ENCODE results near the gene MXD4.

The MXD4 gene

DNA sequence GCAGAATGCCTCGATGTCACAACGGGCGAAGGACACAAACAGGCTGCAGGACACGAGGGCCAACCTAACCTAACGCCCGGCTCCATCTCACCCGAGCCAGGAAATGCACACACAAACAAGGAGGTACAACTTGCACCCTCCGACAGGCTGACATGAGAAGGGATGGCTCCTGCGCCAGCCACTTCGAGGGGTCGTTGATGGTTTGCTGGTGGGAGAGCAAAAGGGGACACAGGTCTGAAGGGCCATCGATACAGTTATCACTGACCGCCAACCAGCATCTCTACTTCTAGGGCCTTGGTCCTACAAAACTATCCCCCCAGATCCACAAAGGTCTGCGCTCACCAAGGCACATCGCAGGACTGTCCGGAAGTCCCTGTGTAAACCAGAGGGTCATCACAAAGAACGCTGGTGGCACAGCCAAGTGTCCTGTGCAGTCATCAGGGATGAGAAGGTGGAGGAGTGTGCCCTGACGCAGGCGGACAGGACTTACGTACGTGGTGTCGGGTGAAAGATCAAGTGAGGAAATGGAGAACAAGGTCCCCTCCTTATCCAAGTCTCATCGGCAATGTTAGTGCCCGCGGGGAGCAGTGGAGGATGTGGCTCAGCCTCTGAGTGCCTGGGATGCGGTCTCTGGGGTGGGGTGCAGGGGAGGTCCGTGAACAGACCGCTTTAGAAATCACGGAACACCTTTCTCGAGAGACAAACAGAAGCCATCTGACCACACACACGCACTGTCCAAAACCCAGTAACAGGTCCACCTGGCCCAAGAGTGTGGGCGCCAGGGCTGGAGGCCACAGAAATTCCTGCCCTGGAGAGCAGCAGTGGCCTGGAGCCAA lies 7.0 kb downstream of the MXD4 start:
- H3K9ac ChIP-seq (ENCODE audit: low read length) = no peak overlapping the region
- no peak overlapping the region for H3K4me3 ChIP-seq (ENCODE audit: low read length)
- H3K36me3 ChIP-seq (ENCODE audit: control insufficient read depth, insufficient read depth, low read length) = peaks cover 34% of the 10 kb centered on the region
- H3K27me3 ChIP-seq (ENCODE audit: control insufficient read depth, insufficient read depth, low read length) = no peaks in the 10 kb centered on the region
- peak overlapping the region; percentile 81 for H3K27ac ChIP-seq (ENCODE audit: low read depth, low read length)
- H3K4me1 ChIP-seq (ENCODE audit: control insufficient read depth, insufficient read depth, low read length) = peaks cover 34% of the 10 kb centered on the region

DNA sequence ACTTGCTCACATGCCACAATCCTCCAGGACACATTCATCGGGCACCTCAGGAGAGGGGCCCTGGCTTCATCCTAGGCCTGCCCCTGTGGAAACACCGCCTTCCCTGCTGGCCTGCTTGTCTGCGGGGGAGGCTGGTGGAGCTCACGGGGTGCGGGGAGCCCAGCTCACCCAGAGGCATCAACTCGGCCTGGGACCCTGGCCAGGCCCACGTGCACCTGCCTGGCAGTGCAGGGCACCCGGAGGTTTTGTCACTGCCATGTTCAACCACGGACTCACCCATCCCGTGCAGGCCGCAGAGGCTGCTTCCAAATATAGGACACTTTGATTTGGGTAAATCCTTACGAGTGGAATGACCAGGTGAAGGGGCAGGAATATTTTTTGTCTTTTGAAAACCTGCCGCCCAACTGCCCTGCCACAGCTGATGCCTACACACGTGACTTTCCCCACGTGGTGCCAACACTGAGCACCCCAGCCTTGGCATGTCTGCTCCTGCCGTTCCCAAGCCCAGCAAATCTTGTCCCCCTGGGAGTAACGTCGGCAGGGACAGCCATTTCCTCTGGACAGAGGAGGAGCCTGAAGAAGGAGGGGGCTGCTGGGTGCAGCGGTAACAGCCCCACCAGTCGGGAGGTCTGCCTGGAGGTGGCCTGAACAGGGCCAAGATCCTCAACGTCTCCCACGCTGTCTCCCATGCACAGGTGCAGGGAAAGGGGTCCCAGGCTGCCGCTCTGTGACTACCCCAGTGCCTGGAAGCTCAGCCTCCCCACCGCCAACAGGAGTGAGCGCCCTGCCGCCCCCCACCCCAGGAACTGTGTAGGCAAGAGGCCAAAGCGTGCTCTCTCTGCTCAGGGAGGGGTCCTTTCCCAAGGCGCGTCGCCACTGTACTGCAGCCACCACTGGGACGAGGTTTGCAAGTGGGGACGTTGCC lies 8.5 kb downstream of the MXD4 start:
- Histone ChIP-seq H3K27ac (ENCODE audit: low read depth, low read length) (no peak overlapping the region), H3K4me3 (ENCODE audit: low read length) (no peak overlapping the region), H3K27me3 (ENCODE audit: control insufficient read depth, insufficient read depth, low read length) (no peaks in the 10 kb centered on the region), H3K4me1 (ENCODE audit: control insufficient read depth, insufficient read depth, low read length) (peaks cover 24% of the 10 kb centered on the region), H3K36me3 (ENCODE audit: control insufficient read depth, insufficient read depth, low read length) (peaks cover 38% of the 10 kb centered on the region), H3K9ac (ENCODE audit: low read length) (no peak overlapping the region)

DNA sequence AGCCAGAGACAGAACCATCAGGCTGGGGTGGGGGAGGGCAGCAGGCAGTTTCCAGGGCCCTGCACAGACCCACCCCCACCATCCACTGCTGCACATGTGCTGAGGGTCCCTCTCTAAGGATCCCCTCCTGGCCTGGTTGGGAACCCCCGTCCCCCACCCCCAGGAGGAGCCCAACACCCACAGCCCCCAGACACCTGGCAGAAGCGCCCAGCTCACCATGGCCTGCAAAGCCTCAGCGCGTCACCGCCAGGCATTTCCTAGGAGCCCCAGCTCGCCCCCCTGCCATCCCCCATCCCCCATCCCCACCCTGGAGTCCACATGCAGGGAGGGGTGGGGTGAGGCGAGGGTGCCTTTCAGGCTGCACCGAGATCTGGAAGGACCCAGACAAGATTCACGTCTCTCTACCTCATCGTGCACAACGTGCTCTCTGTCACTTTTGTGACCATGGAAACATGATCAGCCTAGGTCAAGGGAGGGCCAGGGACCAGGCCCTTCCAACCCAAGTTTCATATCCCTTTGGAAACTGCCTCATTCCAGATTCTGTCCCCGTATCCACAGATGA lies 9.3 kb downstream of the MXD4 start:
- Histone ChIP-seq H3K9ac (ENCODE audit: low read length) (no peak overlapping the region), H3K27ac (ENCODE audit: low read depth, low read length) (no peak overlapping the region), H3K27me3 (ENCODE audit: control insufficient read depth, insufficient read depth, low read length) (no peaks in the 10 kb centered on the region), H3K4me3 (ENCODE audit: low read length) (no peak overlapping the region), H3K36me3 (ENCODE audit: control insufficient read depth, insufficient read depth, low read length) (peaks cover 38% of the 10 kb centered on the region), H3K4me1 (ENCODE audit: control insufficient read depth, insufficient read depth, low read length) (peaks cover 18% of the 10 kb centered on the region)

DNA sequence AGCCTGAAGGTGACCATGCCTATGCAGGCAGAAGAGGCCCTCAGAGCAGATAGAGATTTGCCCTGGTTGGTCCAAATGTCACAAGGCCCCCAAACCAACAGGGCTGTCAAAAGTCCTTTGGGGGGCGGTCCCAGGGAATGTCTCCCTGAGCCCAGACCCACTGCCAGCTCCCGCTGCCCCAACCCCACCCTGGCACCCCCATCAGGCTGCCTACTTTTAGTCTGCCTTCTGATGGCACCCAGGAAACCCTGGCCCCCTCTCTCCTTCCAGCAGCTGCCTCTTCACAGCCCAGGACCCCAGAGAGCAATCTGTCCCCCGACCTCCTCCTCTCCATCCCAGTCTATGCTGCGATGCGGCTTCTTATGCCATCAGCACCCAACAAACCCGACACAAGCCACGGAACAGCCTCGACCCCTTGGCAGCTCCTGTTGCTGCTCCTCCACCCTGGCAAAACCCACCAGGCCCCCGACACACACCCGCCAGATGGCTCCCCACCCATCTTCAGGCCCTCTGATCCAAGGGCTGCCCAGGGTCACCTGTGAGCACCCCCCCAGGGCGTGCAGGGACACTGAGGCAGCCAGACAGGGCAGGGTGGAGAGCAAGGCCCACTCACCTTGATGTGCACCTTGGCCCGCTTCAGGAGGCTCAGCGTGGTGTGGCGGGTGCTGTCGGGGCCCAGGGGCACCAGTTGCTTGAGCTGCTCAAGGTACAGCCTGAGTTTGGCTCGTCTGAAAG lies 9.9 kb downstream of the MXD4 start:
- Histone ChIP-seq H3K36me3 (ENCODE audit: control insufficient read depth, insufficient read depth, low read length) (peaks cover 38% of the 10 kb centered on the region), H3K4me1 (ENCODE audit: control insufficient read depth, insufficient read depth, low read length) (peaks cover 11% of the 10 kb centered on the region), H3K27me3 (ENCODE audit: control insufficient read depth, insufficient read depth, low read length) (no peaks in the 10 kb centered on the region), H3K27ac (ENCODE audit: low read depth, low read length) (no peak overlapping the region), H3K4me3 (ENCODE audit: low read length) (no peak overlapping the region), H3K9ac (ENCODE audit: low read length) (no peak overlapping the region)

DNA sequence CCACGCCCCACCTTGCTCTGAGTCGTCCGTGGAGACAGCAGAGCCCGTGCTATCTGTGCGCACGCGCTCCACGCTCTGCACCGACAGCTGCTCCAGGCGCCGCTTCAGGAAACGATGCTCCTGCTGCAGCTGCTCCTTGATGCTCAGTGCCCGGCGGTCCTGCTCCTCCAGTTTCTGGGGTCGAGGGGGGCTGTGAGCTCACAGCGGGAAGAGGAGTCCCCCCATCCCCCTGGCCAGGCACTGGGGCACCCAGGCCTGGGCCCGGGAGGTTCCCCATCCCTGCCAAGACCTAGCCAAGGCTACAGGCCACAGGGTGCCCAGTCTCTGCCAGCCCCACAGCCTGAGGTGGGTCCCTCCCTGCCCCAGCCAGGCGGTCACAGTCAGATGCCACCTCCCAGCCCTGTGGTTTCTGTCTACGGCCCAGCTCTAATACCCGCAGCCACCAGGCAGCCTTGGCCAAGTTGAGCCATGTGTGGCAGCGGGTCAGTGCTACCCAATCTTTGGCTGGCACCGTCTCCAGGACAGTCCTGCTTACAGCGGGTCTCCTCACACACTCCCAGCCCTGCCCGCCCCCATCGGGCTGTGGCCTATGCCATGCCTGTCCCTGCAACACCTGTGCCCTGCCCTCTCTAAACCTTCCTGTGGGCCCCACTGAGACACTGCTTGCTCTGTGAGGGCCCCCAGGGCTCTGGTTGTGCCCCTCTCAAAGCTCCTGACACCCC lies 10.7 kb downstream of the MXD4 start:
- H3K9ac ChIP-seq (ENCODE audit: low read length) = no peak overlapping the region
- H3K4me1 ChIP-seq (ENCODE audit: control insufficient read depth, insufficient read depth, low read length) = peaks cover 4% of the 10 kb centered on the region
- H3K27me3 ChIP-seq (ENCODE audit: control insufficient read depth, insufficient read depth, low read length) = no peaks in the 10 kb centered on the region
- H3K4me3 ChIP-seq (ENCODE audit: low read length) = no peak overlapping the region
- no peak overlapping the region for H3K27ac ChIP-seq (ENCODE audit: low read depth, low read length)
- peaks cover 38% of the 10 kb centered on the region for H3K36me3 ChIP-seq (ENCODE audit: control insufficient read depth, insufficient read depth, low read length)

DNA sequence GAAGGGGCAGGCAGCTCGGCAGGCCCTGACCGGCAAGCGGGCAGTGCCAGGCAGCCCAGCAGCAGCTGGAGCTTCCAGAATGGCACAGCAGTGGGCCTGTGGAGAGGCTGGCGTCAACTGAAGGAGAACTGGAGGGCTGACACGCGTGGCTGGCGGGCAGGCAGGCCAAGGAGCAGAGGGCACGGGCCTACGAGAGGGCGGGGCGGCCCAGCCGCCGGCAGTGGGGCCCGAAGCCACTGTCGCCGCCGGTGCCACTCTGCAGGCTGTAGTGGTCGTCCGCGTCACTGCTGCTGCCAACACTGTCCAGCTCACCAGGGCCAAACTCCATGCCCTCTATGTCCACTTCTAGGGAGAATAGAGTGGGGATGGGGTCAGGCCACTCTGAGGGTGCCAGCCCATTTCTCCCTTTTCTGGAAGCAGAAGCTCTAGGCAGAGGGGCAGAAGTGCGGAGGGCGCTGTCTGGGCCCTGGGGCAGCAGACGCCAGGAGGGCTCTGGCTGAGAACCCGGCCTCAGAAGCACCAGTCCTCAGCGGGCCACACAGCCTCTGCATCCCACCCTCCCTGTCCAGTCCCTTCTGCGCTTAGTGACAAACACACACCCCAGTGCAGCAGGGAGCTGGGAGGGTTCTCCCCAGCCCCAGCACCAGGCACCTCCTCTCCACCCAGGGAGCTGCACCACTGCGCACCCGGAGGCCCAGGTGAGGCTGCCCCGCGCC lies 11.4 kb downstream of the MXD4 start:
- Histone ChIP-seq H3K27ac (ENCODE audit: low read depth, low read length) (no peak overlapping the region), H3K4me1 (ENCODE audit: control insufficient read depth, insufficient read depth, low read length) (no peaks in the 10 kb centered on the region), H3K4me3 (ENCODE audit: low read length) (no peak overlapping the region), H3K27me3 (ENCODE audit: control insufficient read depth, insufficient read depth, low read length) (no peaks in the 10 kb centered on the region), H3K36me3 (ENCODE audit: control insufficient read depth, insufficient read depth, low read length) (peaks cover 38% of the 10 kb centered on the region), H3K9ac (ENCODE audit: low read length) (no peak overlapping the region)

DNA sequence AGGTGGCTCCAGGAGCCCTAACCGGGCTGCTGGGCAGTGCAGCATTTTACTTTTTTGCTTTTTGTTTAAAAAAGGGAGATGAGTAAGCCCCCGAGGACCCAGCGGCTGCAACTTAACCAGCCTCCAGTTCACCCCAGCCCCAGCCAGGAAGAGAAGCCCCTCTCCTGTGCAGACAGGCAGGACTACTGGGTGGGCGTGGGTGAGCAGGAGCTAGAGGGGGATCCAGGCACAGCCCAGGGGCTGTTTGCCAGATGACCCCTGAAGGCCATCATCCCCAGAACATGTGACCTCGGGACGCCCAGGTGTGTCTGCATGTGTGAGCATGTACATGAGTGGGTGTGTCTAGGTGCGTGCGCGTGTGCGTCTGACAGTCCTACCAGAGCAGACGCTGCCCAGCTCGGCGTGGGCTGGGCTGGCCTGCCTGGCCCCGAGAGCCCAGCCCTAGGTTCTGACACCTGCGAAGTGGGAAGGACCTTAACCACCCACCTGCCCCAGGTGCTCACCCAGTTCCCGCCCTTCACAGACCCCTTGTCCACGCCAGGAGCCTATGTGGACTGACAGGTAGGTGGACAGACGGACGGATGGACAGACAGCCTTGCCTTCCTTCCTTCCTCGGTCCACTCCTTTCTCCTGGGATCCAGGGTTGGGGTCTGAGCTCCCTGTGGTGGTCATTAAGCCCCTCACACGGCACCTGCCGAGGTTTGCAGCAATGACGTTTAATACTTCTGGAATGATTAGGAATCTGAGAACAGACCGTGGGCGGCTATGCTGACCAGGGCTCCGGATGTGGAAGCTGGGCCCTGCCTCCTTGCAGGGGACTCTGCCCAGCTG lies 12.2 kb downstream of the MXD4 start:
- Histone ChIP-seq H3K9ac (ENCODE audit: low read length) (no peak overlapping the region), H3K4me1 (ENCODE audit: control insufficient read depth, insufficient read depth, low read length) (no peaks in the 10 kb centered on the region), H3K27me3 (ENCODE audit: control insufficient read depth, insufficient read depth, low read length) (no peaks in the 10 kb centered on the region), H3K36me3 (ENCODE audit: control insufficient read depth, insufficient read depth, low read length) (peaks cover 35% of the 10 kb centered on the region), H3K4me3 (ENCODE audit: low read length) (no peak overlapping the region), H3K27ac (ENCODE audit: low read depth, low read length) (no peak overlapping the region)

DNA sequence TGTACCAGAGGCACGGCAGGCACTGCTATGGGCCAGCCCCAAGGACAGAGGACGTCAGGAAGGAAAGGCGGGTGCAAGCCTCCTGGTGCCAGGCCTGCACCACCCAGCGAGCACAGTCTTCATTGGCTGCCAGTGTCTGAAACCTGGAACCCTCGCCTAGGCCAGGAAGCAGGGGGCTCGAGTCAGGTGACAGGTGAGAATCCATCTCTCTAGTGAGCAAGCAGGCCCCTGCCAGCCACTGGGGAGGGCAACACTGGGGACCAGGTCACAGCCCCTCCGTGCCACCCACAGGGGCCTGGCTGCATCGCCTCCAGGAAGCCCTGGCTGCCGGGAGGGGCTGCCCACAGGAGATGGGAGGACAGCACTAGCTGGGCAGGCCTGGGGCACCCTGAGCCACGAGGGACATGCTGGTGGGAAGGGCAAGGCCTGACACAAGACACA lies 13.1 kb downstream of the MXD4 start:
- H3K4me3 ChIP-seq (ENCODE audit: low read length) = no peak overlapping the region
- no peak overlapping the region for H3K9ac ChIP-seq (ENCODE audit: low read length)
- H3K36me3 ChIP-seq (ENCODE audit: control insufficient read depth, insufficient read depth, low read length) = peaks cover 33% of the 10 kb centered on the region
- no peak overlapping the region for H3K27ac ChIP-seq (ENCODE audit: low read depth, low read length)
- H3K4me1 ChIP-seq (ENCODE audit: control insufficient read depth, insufficient read depth, low read length) = no peaks in the 10 kb centered on the region
- H3K27me3 ChIP-seq (ENCODE audit: control insufficient read depth, insufficient read depth, low read length) = no peaks in the 10 kb centered on the region

DNA sequence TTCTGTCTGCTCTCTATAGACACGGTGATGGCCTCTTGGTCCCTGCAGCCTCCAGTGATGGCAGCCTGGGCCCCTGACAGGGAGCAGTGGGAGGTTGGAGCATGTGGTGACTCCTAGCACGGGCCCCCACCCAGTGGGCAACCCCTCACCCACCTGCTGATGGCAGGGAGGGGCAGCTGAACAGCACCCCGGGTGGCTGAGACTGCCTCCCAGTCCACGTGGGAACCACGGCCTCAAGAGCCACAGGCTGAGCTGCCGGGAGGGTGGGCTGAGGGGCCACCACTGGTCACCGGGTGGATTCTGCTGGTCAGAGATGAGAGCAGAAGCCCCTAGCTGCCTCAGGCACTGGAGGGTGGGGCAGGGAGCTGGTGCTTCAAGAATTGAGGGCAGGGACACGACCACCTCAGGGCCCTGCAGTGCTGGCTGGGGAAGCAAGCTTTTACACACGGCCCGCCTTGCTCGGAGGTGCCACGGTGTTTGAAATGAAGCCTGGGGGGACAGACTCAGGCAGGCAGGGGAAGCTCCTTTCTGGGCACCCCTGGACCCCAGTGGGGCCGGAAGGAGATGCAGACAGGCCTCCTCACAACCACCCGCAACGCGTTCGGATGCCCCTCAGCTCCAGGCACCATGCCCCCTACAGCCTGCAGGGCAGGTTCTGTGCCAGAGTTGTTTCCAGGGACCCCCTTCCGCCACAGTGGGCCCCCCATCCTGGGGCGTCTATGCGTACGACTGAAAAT lies 13.7 kb downstream of the MXD4 start:
- Histone ChIP-seq H3K4me3 (ENCODE audit: low read length) (no peak overlapping the region), H3K27ac (ENCODE audit: low read depth, low read length) (no peak overlapping the region), H3K9ac (ENCODE audit: low read length) (no peak overlapping the region), H3K4me1 (ENCODE audit: control insufficient read depth, insufficient read depth, low read length) (no peaks in the 10 kb centered on the region), H3K36me3 (ENCODE audit: control insufficient read depth, insufficient read depth, low read length) (peaks cover 27% of the 10 kb centered on the region), H3K27me3 (ENCODE audit: control insufficient read depth, insufficient read depth, low read length) (no peaks in the 10 kb centered on the region)

All from rectal smooth muscle tissue (tissue), 1 donor.